NCI-H2107 treated with DMSO at 0.1 percent for 48 hours (cell line): Measurements from ENCODE around the gene SP7.
"Not testable (repeated sequence)": the region's sequence is repeated elsewhere in the genome, so short reads cannot be mapped to it uniquely, and the experiment has no call there.

Experiments
- DNase-seq: peaks from one replicate; lab custom pipeline; 2025; ENCODE audit not compliant: unreplicated experiment; lab: John Stamatoyannopoulos, UW

The SP7 gene

DNA sequence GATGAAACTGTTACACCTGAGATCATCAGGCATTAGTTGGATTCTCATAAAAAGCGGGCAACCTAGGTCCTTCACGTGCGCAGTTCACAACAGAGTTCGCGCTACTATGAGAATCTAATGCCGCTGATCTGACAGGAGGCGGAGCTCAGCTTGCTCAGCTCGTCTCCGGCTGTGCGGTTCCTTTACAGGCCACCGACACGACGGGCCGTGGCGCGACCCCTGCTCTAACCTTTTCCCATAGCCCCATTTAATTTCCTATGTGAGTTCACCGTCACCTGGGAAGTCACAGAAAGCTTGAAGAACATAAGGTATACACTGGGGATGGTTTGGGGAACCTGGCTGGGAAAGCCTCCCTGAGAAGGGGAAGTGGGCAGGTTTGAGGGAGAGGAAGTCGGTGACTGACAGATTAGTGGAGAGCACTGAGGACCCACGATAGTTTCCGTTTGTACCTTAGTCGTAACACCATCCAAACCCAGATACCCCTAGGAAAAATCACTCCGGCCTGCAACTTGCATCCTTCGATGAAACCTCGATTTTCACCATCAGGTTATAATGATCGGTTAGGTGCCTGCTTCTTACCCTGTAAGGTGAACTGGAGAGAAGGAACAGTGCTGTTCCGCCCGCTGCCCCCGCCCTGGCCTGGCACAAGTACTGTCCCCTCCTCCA is 11.9 kb downstream of the SP7 start:
- DNase-seq = no peak

DNA sequence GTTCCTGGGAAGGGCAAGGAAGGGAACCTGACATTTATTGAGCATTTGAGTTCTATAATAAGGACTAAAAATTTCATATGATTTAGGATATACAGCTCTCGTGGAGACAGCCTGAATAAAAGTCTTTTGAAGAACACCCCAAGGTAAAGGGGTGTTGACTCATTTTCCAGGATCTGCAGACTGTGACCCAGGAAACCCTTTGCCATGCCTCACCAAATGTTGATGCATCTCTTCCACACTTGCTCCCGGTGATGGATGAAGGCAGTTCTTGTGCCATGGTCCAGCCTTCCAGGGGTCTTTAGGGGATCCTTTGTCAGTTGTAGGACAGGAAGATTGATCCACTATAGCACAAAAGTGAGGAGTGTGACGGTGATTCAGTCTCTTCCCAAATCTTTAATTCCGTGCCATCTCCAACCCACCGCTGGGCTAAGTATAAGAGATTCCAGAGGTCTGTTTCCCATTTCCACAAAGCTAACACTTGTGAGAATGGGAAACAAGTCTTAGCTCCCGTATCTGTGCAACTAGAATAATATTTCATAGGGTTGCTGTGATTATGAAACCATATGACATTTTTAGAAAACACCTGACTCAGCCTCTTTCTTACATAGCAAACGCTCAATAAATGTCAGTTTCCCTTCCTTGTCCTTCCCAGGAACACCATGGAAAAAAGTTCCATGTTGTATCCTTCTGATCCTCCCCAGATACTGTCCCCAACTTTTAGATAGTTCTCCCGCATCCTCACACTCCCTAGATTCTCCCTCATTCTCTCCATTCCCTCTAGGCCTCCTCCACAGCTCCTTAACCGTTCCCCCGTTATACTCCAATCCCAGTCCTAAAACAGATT is 15.6 kb downstream of the SP7 start:
- DNase-seq = no peak

DNA sequence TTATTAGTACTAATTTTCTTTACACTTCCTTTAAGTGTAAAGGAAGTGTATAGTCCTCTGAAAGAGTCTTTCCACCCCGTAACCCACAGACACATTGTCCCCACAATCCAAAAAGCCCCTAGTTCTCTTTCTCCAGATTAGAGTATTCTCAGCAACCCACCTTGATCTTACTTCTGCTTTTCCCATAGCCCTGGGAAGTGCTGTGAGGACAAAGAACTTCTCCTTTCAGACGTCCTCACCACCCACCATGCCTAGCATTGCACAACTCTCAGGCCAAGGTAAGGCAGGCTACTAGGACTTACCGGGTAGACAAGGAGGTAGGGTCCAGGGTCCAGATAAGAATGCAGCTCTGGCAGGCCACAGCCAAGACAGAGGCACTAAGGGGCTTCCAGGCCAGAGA is 22.2 kb downstream of the SP7 start:
- DNase-seq = no peak

DNA sequence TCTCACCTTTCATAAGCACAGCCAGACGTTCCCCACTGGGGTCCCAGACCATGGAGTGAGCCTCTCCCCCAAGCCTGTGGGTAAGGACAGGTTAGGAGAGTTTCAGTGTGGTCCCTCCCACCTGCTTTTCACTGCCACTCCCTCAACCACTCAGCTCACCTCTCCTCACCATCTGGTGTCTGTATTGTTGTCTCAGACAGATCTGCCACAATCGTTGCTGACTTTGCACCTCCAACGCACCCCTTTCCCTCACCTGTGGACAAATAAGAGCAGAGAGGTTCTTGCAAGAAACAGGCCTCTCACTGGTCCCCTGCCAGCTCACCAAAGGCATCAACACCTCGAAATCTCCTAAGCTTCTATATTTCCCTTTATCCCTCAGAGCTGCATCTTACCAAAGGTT is 27.9 kb downstream of the SP7 start:
- DNase-seq = no peak

DNA sequence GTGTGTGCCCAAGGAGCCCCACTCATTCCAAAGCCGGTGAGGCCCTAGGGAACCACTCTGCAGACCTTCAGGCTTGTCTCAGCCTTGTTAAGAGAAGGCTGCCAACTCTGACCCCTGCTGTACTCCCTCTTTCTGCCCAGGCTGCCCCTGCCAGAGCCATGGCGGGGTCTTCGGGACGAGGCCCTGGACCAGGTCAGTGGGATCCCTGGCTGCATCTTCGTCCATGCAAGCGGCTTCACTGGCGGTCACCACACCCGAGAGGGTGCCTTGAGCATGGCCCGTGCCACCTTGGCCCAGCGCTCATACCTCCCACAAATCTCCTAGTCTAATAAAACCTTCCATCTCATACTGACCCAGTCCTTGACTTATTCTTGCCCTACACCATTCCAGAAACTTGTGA is 29.3 kb downstream of the SP7 start:
- DNase-seq = no peak

DNA sequence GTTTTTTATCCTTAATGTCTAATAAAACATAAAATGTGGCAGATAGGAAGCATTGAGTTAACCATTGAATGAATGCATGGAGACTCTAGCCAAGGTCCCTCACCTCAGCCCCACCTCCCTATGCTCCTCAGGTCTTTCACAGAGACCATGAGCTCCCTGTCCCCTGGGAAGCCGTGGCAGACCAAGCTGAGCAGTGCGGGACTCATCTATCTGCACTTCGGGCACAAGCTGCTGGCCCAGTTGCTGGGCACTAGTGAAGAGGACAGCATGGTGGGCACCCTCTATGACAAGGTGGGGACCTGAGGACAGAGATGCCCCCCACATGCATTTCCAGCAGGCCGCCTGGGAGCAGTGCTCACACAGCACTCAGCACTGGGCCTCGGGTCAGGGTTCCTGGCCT is 33.3 kb downstream of the SP7 start:
- DNase-seq = no peak

DNA sequence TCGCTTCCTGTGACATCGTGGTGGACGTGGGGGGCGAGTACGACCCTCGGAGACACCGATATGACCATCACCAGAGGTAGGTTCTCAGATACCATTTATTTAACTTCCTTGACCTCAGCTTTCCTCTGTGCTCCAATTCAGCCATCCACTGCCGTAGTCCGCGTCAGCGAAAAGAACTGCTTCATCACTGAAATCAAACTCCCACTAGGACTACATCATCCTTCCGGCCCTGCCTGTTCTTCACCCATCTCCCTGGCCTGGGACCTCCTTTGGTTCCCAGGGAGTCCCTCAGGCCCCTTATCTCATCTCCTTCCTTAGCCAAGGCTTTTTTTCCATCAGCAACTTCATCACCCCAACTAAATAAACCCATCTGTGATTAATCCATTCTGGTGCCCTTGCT is 36.0 kb downstream of the SP7 start:
- DNase-seq = no peak

DNA sequence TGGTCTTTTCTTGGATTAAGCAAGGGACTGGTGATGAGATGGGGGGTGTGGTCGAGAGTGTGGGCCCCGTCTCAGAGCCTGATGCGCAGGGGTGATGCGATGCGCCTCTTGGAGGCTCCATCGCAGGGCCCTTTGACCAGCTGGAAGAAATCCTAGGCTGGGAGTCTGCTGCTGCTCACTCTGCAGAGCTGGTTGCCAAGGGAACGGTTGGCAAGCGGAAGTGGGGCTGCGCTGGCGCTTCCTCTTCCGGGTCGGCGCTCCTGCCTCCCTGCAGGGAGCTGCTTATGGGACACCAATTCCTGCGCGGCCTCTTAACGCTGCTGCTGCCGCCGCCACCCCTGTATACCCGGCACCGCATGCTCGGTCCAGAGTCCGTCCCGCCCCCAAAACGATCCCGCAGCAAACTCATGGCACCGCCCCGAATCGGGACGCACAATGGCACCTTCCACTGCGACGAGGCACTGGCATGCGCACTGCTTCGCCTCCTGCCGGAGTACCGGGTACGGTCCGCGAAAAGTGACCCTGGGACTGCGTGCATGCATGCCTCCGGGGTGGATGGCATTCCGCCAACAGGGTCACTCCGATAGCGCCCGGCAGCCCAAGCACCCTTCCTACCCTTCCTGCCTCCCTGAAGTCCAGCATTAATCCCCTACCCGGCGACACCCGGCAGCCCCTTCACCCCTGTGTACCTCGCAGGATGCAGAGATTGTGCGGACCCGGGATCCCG is 36.5 kb downstream of the SP7 start, which contains the start of gene MYG1:
Gene MYG1 (plus strand): TSS at position 242 of the 727 bp plus-strand sequence. CDS start 43 bp downstream, at position 285.
- DNase-seq = peak; percentile 72

DNA sequence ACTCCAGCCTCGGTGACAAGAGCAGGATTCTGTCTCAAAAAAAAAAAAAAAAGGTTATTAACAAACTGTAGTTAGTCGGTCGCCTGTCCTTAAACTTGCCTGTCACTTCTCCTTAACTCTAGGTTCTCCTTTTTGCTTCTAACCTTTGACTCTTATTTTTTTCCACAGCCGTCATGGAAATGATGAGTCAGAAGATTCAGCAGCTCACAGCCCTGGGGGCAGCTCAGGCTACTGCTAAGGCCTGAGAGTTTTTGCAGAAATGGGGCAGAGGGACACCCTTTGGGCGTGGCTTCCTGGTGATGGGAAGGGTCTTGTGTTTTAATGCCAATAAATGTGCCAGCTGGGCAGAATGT is 37.1 kb downstream of the SP7 start:
- DNase-seq = no peak

DNA sequence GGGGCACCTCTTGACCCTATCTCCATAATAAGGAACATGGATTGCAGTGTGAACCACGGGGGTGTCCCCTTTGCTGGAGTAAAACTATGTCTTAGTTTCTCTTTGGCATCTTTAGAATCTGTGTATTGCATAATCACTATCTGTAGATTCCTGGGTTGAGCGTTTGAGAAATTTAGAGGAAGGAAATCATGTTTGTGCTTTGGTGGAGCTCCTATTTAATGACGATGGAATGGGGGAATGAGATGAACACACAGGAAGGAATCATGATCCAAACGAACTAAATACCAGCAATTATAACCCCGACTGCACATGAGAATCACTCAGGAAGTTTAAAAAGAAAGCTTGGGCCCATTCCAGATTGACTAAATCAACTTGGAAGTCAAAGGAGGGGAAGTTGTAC is 38.0 kb downstream of the SP7 start:
- DNase-seq = no peak

DNA sequence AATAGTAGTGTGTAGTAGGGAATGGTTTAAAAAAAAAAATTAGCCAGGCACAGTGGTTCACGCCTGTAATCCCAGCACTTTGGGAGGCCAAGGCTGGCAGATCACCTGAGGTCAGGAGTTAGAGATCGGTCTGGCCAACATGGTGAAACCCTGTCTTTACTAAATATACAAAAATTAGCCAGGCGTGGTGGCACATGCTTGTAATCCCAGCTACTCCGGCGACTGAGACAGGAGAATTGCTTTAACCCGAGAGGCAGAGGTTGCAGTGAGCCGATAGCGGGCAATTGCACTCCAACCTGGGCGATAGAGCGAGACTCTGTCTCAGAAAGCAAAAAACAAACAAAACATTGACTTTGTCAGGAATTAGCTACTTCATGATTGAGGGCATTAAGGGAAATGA is 39.0 kb downstream of the SP7 start:
- DNase-seq = not testable (repeated sequence)

DNA sequence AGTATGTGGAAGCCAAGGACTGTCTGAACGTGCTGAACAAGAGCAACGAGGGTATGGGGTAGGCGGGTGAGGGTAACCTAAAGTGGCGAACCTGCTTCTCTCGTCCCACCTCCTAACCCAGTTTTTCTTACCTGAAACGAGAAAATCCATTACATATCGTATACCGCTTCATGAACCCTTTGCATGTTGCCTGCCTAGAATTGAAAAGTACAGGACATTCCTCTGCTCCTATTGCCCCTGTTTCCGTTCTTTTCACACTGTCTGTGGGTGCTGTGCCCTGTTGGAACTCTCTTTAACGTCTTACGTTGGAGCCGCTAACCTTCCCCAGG is 40.3 kb downstream of the SP7 start:
- no peak for DNase-seq

DNA sequence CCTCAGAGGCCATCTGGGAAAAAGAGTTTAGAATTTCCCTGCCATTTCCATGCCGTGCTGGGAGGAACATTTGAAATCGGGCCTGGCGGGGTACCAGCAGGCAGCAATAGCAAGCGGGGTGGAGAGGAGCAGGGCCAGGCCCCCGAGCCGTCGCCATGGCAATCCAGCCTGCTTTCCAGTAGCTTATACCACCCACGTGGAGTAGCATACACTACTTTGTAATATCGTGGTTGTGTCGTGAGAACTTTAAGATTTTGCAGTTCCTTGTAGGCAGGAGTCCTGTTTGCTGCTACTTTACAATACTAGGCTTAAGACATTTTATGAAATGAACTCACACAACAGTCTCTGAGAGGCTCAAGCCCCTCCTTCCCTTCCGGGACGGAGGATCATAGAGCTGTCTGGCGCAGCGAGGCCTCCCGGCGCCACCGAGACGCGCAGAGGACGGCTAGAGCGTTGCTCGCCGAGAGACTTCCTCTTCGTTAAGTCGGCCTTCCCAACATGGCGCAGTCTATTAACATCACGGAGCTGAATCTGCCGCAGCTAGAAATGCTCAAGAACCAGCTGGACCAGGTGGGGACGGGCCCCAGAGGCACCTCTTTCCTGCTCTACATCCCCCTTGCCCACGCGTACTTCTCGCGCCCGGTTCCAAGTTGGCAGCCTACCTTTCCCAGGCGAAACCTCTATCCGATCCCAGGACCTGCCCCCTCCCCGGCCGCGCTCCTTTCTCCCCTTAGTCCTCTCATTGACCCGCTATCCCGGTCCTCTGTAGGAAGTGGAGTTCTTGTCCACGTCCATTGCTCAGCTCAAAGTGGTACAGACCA is 40.9 kb downstream of the SP7 start, which contains the start of gene PFDN5:
Gene PFDN5 (plus strand): TSS at position 473 of the 821 bp plus-strand sequence. CDS start 26 bp downstream, at position 499.
- DNase-seq = peak; percentile 76

DNA sequence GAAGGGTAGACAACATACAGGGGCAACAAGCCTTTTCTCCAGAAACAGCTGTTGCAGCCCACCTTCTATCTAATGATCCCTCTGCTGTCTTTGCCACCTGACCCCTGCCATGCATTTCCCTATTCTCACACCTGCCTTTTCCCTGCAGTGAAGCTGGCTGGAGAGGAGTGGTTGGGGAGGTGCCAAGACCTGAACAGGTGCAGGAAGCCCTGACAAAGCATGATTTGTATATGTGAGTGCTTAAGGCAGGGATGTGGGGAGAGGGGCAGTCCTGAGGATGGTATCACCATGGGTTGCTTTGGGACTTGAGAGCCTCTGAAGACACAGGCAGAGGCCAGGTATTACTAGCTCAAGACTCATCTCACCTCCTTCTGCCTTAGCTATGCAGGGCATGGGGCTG is 43.7 kb downstream of the SP7 start:
- DNase-seq = peak; percentile 95

DNA sequence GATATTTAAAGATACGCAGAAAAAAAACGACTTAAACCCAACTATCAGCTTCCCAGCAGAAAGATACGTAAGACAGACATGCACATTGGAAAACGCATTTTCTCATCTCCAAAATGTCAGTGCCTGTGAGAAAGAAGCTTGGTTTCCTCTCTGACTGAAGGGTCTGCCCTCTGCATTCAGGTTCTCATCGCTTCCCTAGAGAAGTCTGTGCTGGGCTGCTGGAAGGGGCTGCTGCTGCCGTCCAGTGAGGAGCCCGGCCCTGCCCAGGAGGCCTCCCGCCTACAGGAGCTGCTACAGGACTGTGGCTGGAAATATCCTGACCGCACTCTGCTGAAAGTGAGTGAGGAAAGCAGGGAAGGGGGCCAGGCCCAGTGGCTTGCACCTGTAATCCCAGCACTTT is 45.5 kb downstream of the SP7 start:
- DNase-seq = no peak

DNA sequence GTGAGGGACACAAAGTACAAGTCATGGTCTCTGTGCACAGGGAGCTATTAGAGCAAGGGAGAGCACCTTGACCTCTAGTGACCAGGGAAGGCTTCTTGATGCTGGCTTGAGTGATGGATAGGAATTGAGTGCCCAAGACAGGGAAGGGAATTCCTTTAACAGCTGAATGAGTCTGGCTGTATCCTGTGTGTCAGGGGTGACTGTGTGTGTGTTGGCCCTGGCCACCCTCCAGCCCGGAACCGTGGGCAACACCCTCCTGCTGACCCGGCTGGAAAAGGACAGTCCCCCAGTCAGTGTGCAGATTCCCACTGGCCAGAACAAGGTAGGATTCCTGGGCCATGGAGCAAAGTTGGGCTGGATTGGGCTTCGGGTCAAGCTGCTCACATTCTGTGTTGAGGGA is 46.3 kb downstream of the SP7 start:
- DNase-seq = no peak

DNA sequence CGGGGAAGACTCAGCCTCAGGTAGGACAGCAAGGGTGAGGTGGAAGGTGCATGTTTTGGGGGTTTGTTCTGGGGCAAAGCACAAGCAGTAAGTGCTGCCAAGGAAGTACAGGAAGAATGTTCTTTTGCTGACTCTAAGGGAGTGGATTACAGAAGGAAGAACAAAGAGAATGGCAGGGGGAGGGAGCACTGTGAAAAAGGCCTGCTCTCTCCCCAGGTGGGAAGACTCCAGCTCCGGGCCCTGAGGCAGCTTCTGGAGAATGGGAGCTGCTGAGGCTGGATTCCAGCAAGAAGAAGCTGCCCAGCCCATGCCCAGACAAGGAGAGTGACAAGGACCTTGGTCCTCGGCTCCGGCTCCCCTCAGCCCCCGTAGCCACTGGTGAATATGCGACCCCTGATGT is 47.8 kb downstream of the SP7 start:
- DNase-seq = no peak

DNA sequence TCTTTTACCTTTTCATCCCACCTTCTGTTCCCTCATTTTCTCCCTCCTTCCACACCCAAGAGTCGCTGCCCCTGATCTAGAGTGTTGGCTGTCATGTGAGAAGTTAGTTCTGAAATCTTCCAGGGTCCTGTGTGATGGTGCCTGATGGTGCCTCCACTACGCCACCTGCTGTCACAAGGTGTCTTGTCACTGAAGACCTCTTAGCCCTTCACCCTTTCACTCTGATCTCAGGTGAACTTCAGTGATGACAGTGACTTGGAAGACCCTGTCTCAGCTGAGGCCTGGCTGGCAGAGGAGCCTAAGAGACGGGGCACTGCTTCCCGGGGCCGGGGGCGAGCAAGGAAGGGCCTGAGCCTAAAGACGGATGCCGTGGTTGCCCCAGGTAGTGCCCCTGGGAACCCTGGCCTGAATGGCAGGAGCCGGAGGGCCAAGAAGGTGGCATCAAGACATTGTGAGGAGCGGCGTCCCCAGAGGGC is 48.4 kb downstream of the SP7 start:
- peak; percentile 14 for DNase-seq

DNA sequence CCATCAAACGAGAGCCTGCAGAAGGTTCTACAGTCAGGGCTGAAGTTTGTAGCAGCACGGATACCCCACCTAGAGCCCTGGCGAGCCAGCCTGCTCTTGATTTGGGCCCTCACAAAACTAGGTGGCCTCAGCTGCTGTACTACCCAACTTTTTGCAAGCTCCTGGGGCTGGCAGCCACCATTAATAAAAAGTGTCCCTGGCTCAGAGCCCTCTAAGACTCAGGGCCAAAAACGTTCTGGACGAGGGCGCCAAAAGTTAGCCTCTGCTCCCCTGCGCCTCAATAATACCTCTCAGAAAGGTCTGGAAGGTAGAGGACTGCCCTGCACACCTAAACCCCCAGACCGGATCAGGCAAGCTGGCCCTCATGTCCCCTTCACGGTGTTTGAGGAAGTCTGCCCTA is 49.7 kb downstream of the SP7 start:
- no peak for DNase-seq

DNA sequence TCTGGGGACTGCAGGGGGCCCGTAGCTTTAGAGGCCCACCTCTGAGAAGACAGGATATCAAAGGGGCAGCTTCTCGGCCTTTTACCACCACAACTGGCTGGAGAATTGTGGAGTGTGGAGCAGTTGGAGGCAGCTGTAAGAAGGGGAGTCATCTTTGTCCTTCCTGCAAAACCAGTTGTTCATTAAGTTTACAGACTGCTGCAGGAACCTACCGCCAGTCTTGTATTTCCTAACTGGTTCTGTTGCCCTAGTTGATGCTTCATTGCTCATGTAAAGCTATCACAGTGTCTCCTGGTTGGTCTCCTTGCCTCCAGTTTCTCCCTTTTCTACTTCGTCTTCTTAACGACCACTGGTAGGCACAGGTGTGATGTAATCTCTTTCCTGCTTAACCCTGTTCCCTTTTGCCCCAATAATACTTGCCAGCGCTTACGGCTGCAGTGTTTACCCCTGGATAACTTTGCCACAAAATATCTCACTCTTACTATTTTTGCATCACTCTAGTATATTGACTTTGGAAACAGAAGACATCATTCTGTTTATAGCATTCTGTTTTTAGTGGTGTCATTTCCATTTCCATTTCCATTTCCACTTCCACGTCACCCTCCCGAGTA is 56.2 kb downstream of the SP7 start:
- no peak for DNase-seq
